ENCODE data around the gene BAG1. TPM values are rescaled to one million over a fixed set of nuclear protein-coding genes. Genes with fewer than 3 reads are reported as not detected.

Gene BAG1
- 10.6 and 16.5 TPM in 2 replicates for total RNA-seq

GRCh38 chr9:33264473-33265177 lies at the start of gene BAG1, which contains the start of gene CHMP5:
Gene BAG1 (minus strand): TSS chr9:33264708.
Gene CHMP5 (plus strand): TSS chr9:33265049. CDS start chr9:33265079, 30 bp downstream.

DNA sequence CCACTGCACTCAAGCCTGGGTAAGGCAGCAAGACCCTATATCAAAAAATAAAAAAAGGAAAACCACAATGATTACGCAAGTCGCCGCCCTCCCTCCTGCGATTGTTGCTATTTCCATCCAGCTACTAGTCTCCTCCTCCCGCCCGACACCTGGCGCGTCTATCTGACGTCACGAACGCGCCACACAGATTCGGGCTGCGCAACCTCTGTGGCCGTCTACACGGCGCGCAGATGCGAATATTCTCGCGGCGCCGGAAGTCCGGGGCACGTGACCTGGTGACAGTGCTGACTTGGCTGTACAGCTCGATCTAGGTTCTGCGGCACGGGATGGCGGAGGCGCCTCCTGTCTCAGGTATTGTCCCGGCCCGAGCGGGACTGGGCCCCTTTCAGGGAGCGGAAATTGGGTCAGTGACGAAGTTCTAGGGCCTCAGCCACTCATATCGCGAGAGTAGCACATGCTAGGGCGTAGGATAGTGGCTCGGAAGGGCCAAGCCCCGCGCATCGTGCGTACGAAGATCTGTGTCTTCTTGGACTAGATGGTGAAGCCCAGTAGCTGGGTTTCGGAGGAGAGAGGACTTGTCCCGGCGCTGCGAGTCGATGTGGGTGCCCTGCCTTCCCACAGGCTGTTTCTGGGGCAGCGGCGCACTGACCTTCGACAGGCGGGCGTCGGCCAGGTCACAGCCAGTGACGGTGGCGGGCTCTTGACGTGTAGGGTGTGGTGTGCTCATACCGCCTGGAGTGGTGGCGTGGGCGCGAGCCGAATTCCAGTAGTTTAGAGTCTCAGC lies 25.9 kb upstream of the BAG1 start, which contains the start of gene NFX1:
NFX1 (plus strand) TSS at position 270 of the 784 bp plus-strand sequence; CDS start at position 327, 57 bp downstream.

GRCh38 chr9:33239921-33240320 lies 24.6 kb downstream of the BAG1 start, which contains the start of gene SPINK4:
Gene SPINK4 (plus strand): TSS chr9:33240167. CDS start chr9:33240209, 42 bp downstream.

Other genes starting within 250 kb of the BAG1 start
- gene DNAJA1, start 239.4 kb downstream of the BAG1 start, total RNA-seq = 77.8 and 93.8 TPM in 2 replicates
- gene SMU1, start 188.0 kb downstream of the BAG1 start, total RNA-seq = 36.6 and 40.3 TPM in 2 replicates
- gene B4GALT1, start 97.4 kb downstream of the BAG1 start, total RNA-seq = 32.7 and 54.3 TPM in 2 replicates
- gene SPINK4, start 24.5 kb downstream of the BAG1 start, total RNA-seq = 0.74 and 2.6 TPM in 2 replicates
- gene CHMP5, start 341 bp upstream of the BAG1 start, total RNA-seq = 115 and 128 TPM in 2 replicates
- 22.0 and 23.3 TPM in 2 replicates for gene NFX1, start 25.8 kb upstream of the BAG1 start, total RNA-seq
- 0.09 and 0.14 TPM in 2 replicates for gene AQP7, start 137.9 kb upstream of the BAG1 start, total RNA-seq
- gene AQP3, start 182.9 kb upstream of the BAG1 start, total RNA-seq = 5.7 and 12.2 TPM in 2 replicates
- 18.6 and 27.2 TPM in 2 replicates for gene NOL6, start 209.2 kb upstream of the BAG1 start, total RNA-seq